Brain microvascular endothelial cell (primary cell): ENCODE data around the gene NLK.
"Not testable (repeated sequence)": the region's sequence is repeated elsewhere in the genome, so short reads cannot be mapped to it uniquely, and the experiment has no call there.

ENCODE experiments used
- DNase-seq: peaks from one replicate; pipeline ENCODE4 v3.0.0-alpha.2; 2020
- H3K27ac ChIP-seq: fragments of 250-450 bp; sonication (Bioruptor Pico); 2 replicates; pipeline ENCODE4 v1.5.1; 2020; ENCODE audit warnings: mild to moderate bottlenecking, moderate library complexity
- H3K27me3 ChIP-seq: fragments of 250-450 bp; sonication (Bioruptor Pico); replicated peaks from 2 replicates; pipeline ENCODE4 v1.5.1; 2020; ENCODE audit warnings: mild to moderate bottlenecking
- H3K36me3 ChIP-seq: fragments of 250-450 bp; sonication (Bioruptor Pico); replicated peaks from 2 replicates; pipeline ENCODE4 v1.5.1; 2020; ENCODE audit warnings: mild to moderate bottlenecking
- H3K4me3 ChIP-seq: 2 replicates; pipeline ENCODE4 v1.5.1; 2011; ENCODE audit warnings: low read depth, mild to moderate bottlenecking, control low read depth, low read length, moderate library complexity
- CTCF ChIP-seq: IDR thresholded peaks from 2 replicates; pipeline ENCODE4 v1.5.1; 2011; ENCODE audit warnings: low read depth, mild to moderate bottlenecking, moderate library complexity, low read length, control low read depth, inconsistent platforms; ENCODE audit errors: missing control alignments
- in situ Hi-C: cut with HindIII; loops from 2 replicates; pipeline ENCODE4 v1.10.0; 2017; ENCODE audit warnings: low sequenced_read_pairs, low pct_ligation_motif_present

NLK gene

GRCh38 chr17:28076144-28076543 is 33.7 kb downstream of the NLK start:
- no peak overlapping the region for H3K27ac ChIP-seq
- DNase-seq: no peak
- TF ChIP-seq CTCF: no peak
- no peaks in the 10 kb centered on the region for H3K27me3 ChIP-seq
- no peaks in the 10 kb centered on the region for H3K36me3 ChIP-seq
- in situ Hi-C loops: no loop called here
- no peak overlapping the region for H3K4me3 ChIP-seq

GRCh38 chr17:28077140-28077539 is 34.7 kb downstream of the NLK start:
- H3K4me3 ChIP-seq, DNase-seq, H3K27me3 ChIP-seq, H3K36me3 ChIP-seq, H3K27ac ChIP-seq, in situ Hi-C loops: not testable (repeated sequence)

- in situ Hi-C loops: no loop called here
- no peaks in the 10 kb centered on the region for H3K27me3 ChIP-seq
- no peaks in the 10 kb centered on the region for H3K36me3 ChIP-seq
- H3K27ac ChIP-seq: no peak overlapping the region
- no peak for DNase-seq
- no peak for TF ChIP-seq CTCF
- H3K4me3 ChIP-seq: no peak overlapping the region
Measured at GRCh38 chr17:28078341-28079229, 36.1 kb downstream of the NLK start.

- in situ Hi-C loops: no loop called here
- Histone ChIP-seq H3K27me3 (no peaks in the 10 kb centered on the region), H3K4me3 (no peak overlapping the region), H3K27ac (no peak overlapping the region), H3K36me3 (no peaks in the 10 kb centered on the region)
- TF ChIP-seq CTCF: no peak
- no peak for DNase-seq
Measured at GRCh38 chr17:28081467-28081866, 39.0 kb downstream of the NLK start.

- no peak for TF ChIP-seq CTCF
- Histone ChIP-seq H3K27me3 (no peaks in the 10 kb centered on the region), H3K36me3 (no peaks in the 10 kb centered on the region), H3K27ac (no peak overlapping the region), H3K4me3 (no peak overlapping the region)
- in situ Hi-C loops: no loop called here
- DNase-seq: no peak
Measured at GRCh38 chr17:28085766-28086165, 43.3 kb downstream of the NLK start.

GRCh38 chr17:28086519-28086918 is 44.0 kb downstream of the NLK start:
- no peak for TF ChIP-seq CTCF
- Histone ChIP-seq H3K36me3 (no peaks in the 10 kb centered on the region), H3K4me3 (no peak overlapping the region), H3K27ac (no peak overlapping the region), H3K27me3 (no peaks in the 10 kb centered on the region)
- peak; percentile 18 for DNase-seq
- in situ Hi-C loops: no loop called here
